ENCODE results near the gene TAF3. TPM values are rescaled to one million over a fixed set of nuclear protein-coding genes. Genes with fewer than 3 reads are reported as not detected.

TAF3 gene
- total and polyA plus RNA-seq, 7 donors: 3.0 to 12.2 (median 5.2) TPM

- H3K4me1 ChIP-seq: peaks cover 0 to 72% (median 68%) of the 10 kb centered on the region in 4 donors
Measured at GRCh38 chr10:8051109-8051821, 233.0 kb downstream of the TAF3 start.

GRCh38 chr10:8051851-8052257 is 233.5 kb downstream of the TAF3 start:
- DNase-seq: no peak
- TF ChIP-seq CTCF (IDR thresholded peaks at IDR 0.05): no peak
- TF ChIP-seq EP300 (IDR thresholded peaks at IDR 0.05): no peak
- no peak for TF ChIP-seq POLR2AphosphoS5 (IDR thresholded peaks at IDR 0.05)
- no peak for TF ChIP-seq POLR2A (IDR thresholded peaks at IDR 0.05)
- Histone ChIP-seq H3K27me3 (peaks cover 91 to 100% (median 97%) of the 10 kb centered on the region in 3 donors), H3K36me3 (no peaks in the 10 kb centered on the region), H3K4me3 (peak overlapping the region in 1 of 4 donors; percentile 47), H3K9me3 (no peaks in the 10 kb centered on the region), H3K4me1 (peaks cover 0 to 72% (median 68%) of the 10 kb centered on the region in 4 donors), H3K27ac (no peak overlapping the region)
- intact Hi-C loops (cut with DNase I): no loop called here
- WGBS, 2 donors: 4% methylated on average over 29 of the region's 29 CpGs

More at GRCh38 chr10:8051109-8051821, 233.0 kb downstream of the TAF3 start:
- no peaks in the 10 kb centered on the region for H3K9me3 ChIP-seq
- H3K36me3 ChIP-seq: no peaks in the 10 kb centered on the region
- TF ChIP-seq POLR2A (IDR thresholded peaks at IDR 0.05) (no peak), CTCF (IDR thresholded peaks at IDR 0.05) (no peak), EP300 (IDR thresholded peaks at IDR 0.05) (no peak), POLR2AphosphoS5 (IDR thresholded peaks at IDR 0.05) (no peak)
- peak overlapping the region in 3 of 4 donors; percentile 15 to 47 (median 39) for H3K4me3 ChIP-seq
- peaks cover 95 to 100% (median 99%) of the 10 kb centered on the region in 3 donors for H3K27me3 ChIP-seq
- WGBS, 2 donors: 5 to 7% methylated on average over 50 to 51 of the region's 52 CpGs
- no peak overlapping the region for H3K27ac ChIP-seq
- no peak for DNase-seq
- intact Hi-C loops (cut with DNase I): no loop called here

- Histone ChIP-seq H3K27ac (no peak overlapping the region), H3K4me1 (peaks cover 0 to 72% (median 68%) of the 10 kb centered on the region in 4 donors)
Measured at GRCh38 chr10:8052341-8052955, 234.1 kb downstream of the TAF3 start.

GRCh38 chr10:8052956-8053445 is 234.7 kb downstream of the TAF3 start:
- no peaks in the 10 kb centered on the region for H3K36me3 ChIP-seq
- TF ChIP-seq CTCF (IDR thresholded peaks at IDR 0.05) (peak in 2 of 4 experiments; percentile 15 to 44), EP300 (IDR thresholded peaks at IDR 0.05) (no peak), POLR2A (IDR thresholded peaks at IDR 0.05) (no peak), POLR2AphosphoS5 (IDR thresholded peaks at IDR 0.05) (peak in 1 of 4 donors; percentile 2)
- intact Hi-C loops (cut with DNase I): no loop called here
- 7% methylated on average over 17 of the region's 17 CpGs for WGBS, 2 donors
- H3K4me3 ChIP-seq: peak overlapping the region in 3 of 4 donors; percentile 13 to 44 (median 42)
- peaks cover 0 to 72% (median 68%) of the 10 kb centered on the region in 4 donors for H3K4me1 ChIP-seq
- peaks cover 80 to 100% (median 87%) of the 10 kb centered on the region in 3 donors for H3K27me3 ChIP-seq
- DNase-seq: no peak
- H3K27ac ChIP-seq: no peak overlapping the region
- H3K9me3 ChIP-seq: no peaks in the 10 kb centered on the region

More at GRCh38 chr10:8052341-8052955, 234.1 kb downstream of the TAF3 start:
- Histone ChIP-seq H3K9me3 (no peaks in the 10 kb centered on the region), H3K4me3 (no peak overlapping the region), H3K36me3 (no peaks in the 10 kb centered on the region), H3K27me3 (peaks cover 85 to 100% (median 91%) of the 10 kb centered on the region in 3 donors)
- WGBS, 2 donors: 8 to 21% methylated on average over 32 of the region's 32 CpGs
- TF ChIP-seq POLR2AphosphoS5 (IDR thresholded peaks at IDR 0.05): peak in 1 of 4 donors; percentile 51
- TF ChIP-seq CTCF (IDR thresholded peaks at IDR 0.05): no peak
- no peak for TF ChIP-seq POLR2A (IDR thresholded peaks at IDR 0.05)
- DNase-seq: no peak
- intact Hi-C loops (cut with DNase I): no loop called here
